ENCODE measurements around the gene SRM.

Gene SRM

GRCh38 chr1:11012260-11013159 is 47.3 kb downstream of the SRM start, which contains the start of gene TARDBP:
Gene TARDBP, plus strand, starts transcription at chr1:11012654. Its CDS starts 1,074 bp downstream, at chr1:11013728.
- DNase-seq = peak; percentile 97

Measured in eye (tissue), 1 donor.